HG03469 (cell line): ENCODE measurements around the gene FETUB.
"Not testable (repeated sequence)": the region's sequence is repeated elsewhere in the genome, so short reads cannot be mapped to it uniquely, and the experiment has no call there.

Experiments used
- ATAC-seq: cut with Tn5 transposase; IDR thresholded peaks from one replicate; pipeline ENCODE4 v1.9.1; 2021; ENCODE audit warnings: mild to moderate bottlenecking, moderate library complexity, moderate number of reproducible peaks; ENCODE audit not compliant: unreplicated experiment

The FETUB gene

GRCh38 chr3:186671051-186671450, 30.9 kb downstream of the FETUB start:
- no peak for ATAC-seq

- ATAC-seq: no peak
Measured at GRCh38 chr3:186678604-186679003, 38.4 kb downstream of the FETUB start.

- no peak for ATAC-seq
Measured at GRCh38 chr3:186679151-186679550, 39.0 kb downstream of the FETUB start.

GRCh38 chr3:186680869-186681268, 40.7 kb downstream of the FETUB start:
- ATAC-seq: no peak

GRCh38 chr3:186682812-186683211, 42.6 kb downstream of the FETUB start:
- no peak for ATAC-seq

GRCh38 chr3:186683979-186684378, 43.8 kb downstream of the FETUB start:
- ATAC-seq: no peak

GRCh38 chr3:186686475-186686874, 46.3 kb downstream of the FETUB start:
- not testable (repeated sequence) for ATAC-seq

GRCh38 chr3:186687120-186687651, 47.0 kb downstream of the FETUB start:
- no peak for ATAC-seq

- ATAC-seq: not testable (repeated sequence)
Measured at GRCh38 chr3:186690304-186690703, 50.1 kb downstream of the FETUB start.

- no peak for ATAC-seq
Measured at GRCh38 chr3:186691676-186692075, 51.5 kb downstream of the FETUB start.

- ATAC-seq: no peak
Measured at GRCh38 chr3:186693843-186694242, 53.6 kb downstream of the FETUB start.

GRCh38 chr3:186694288-186695032, 54.3 kb downstream of the FETUB start:
- no peak for ATAC-seq

- no peak for ATAC-seq
Measured at GRCh38 chr3:186696522-186696921, 56.3 kb downstream of the FETUB start.

- no peak for ATAC-seq
Measured at GRCh38 chr3:186697510-186697909, 57.3 kb downstream of the FETUB start.

- no peak for ATAC-seq
Measured at GRCh38 chr3:186700267-186700666, 60.1 kb downstream of the FETUB start.

GRCh38 chr3:186702451-186702850, 62.3 kb downstream of the FETUB start:
- ATAC-seq: not testable (repeated sequence)
